T-cell (primary cell): ENCODE measurements around the gene MYT1. TPM values are rescaled to one million over a fixed set of nuclear protein-coding genes. Genes with fewer than 3 reads are reported as not detected.
A peak's percentile ranks its signal among the peaks of the same experiment; 100 is the strongest.

Source experiments
- ATAC-seq, 4 experiments: fragments of 200-7000 bp in 3 of 4; fragments of 150-1000 bp in 1 of 4; cut with Tn5 transposase; replicated peaks in 1 of 4; 1 replicate in 3 of 4; 2 replicates in 1 of 4; pipeline ENCODE4 v1.10.0; 2021; ENCODE audit warnings: moderate library complexity in 3 of 4, mild to moderate bottlenecking in 2 of 4, moderate number of reproducible peaks in 1 of 4
- CTCF ChIA-PET, 2 donors: fragments of 300-600 bp; sonication (Branson Sonifier 250); formaldehyde crosslinking; loops; one replicate each; lab custom pipeline; 2022; ENCODE audit warnings: antibody characterized with exemption in 2 of 2; lab: Charles Lee
- POLR2A ChIA-PET, 2 donors: fragments of 300-600 bp; sonication (Branson Sonifier 250); formaldehyde crosslinking; loops; one replicate each; lab custom pipeline; 2022; ENCODE audit warnings: antibody characterized with exemption in 2 of 2; lab: Charles Lee
- DNase-seq, 35 experiments: peaks; one replicate each; pipeline versions ENCODE4 v3.0.0 to v3.0.0-alpha.2; 2013 to 2023
- H3K27ac ChIP-seq: one replicate; pipeline ENCODE4 v1.5.1; 2013; ENCODE audit warnings: low read length
- H3K27me3 ChIP-seq, 2 experiments: replicated peaks in 1 of 2; 1 replicate in 1 of 2; 2 replicates in 1 of 2; pipeline versions ENCODE4 v1.6.1 to v1.7.0; 2013; ENCODE audit warnings: low read length in 1 of 2, mixed read lengths in 1 of 2; ENCODE audit not compliant: control insufficient read depth in 2 of 2, insufficient read depth in 2 of 2; ENCODE audit errors: extremely low read depth in 1 of 2
- H3K36me3 ChIP-seq, 2 donors: 1 replicate in 1 of 2; 2 replicates in 1 of 2; pipeline versions ENCODE4 v1.6.1 to v1.7.0; 2013; ENCODE audit warnings: low read length in 1 of 2; ENCODE audit not compliant: control insufficient read depth in 2 of 2, insufficient read depth in 1 of 2; ENCODE audit errors: extremely low read depth in 1 of 2
- H3K4me1 ChIP-seq, 2 experiments: 1 replicate in 1 of 2; 2 replicates in 1 of 2; pipeline versions ENCODE4 v1.6.1 to v1.7.0; 2013; ENCODE audit warnings: low read length in 2 of 2, mixed read lengths in 1 of 2; ENCODE audit not compliant: insufficient read depth in 2 of 2, control insufficient read depth in 1 of 2; ENCODE audit errors: extremely low read depth in 1 of 2
- H3K4me3 ChIP-seq, 2 donors: 1 replicate in 1 of 2; 2 replicates in 1 of 2; pipeline versions ENCODE4 v1.5.1 to v1.7.0; 2013; ENCODE audit warnings: mild to moderate bottlenecking in 2 of 2, low read length in 1 of 2, moderate library complexity in 1 of 2; ENCODE audit not compliant: control insufficient read depth in 1 of 2; ENCODE audit errors: extremely low read depth in 1 of 2
- H3K9me3 ChIP-seq: 2 replicates; pipeline ENCODE4 v1.7.0; 2013
- H3K27ac Mint-ChIP-seq, 2 donors: one replicate each; pipeline ENCODE4 v1.8.0; 2020 to 2021; ENCODE audit warnings: mild to moderate bottlenecking in 2 of 2, mixed read lengths in 2 of 2
- H3K27me3 Mint-ChIP-seq, 2 donors: one replicate each; pipeline ENCODE4 v1.8.0; 2021 to 2022; ENCODE audit warnings: mixed read lengths in 2 of 2
- H3K36me3 Mint-ChIP-seq: one replicate; pipeline ENCODE4 v1.8.0; 2021; ENCODE audit warnings: mixed read lengths
- H3K4me1 Mint-ChIP-seq, 3 donors: one replicate each; pipeline ENCODE4 v1.8.0; 2020 to 2022; ENCODE audit warnings: mixed read lengths in 3 of 3, mild to moderate bottlenecking in 1 of 3
- H3K4me3 Mint-ChIP-seq, 3 donors: one replicate each; pipeline ENCODE4 v1.8.0; 2020 to 2022; ENCODE audit warnings: mild to moderate bottlenecking in 3 of 3, mixed read lengths in 3 of 3, moderate library complexity in 3 of 3
- H3K9me3 Mint-ChIP-seq, 3 donors: one replicate each; pipeline ENCODE4 v1.8.0; 2020 to 2022; ENCODE audit warnings: mixed read lengths in 3 of 3
- WGBS: methylation state at CpG from one replicate; pipeline ENCODE4 v1.1.5; 2013; ENCODE audit warnings: missing lambda C conversion rate; ENCODE audit not compliant: insufficient coverage; 5-methylcytosine and 5-hydroxymethylcytosine counted together
- total RNA-seq, 35 experiments: library from RNA in 6 of 35; stranded (reverse) in 6 of 35; fragments of 120-200 nt in 1 of 35; gene quantifications; one replicate each; pipeline versions ENCODE4 v1.2.1 to v1.2.4 and lab custom pipeline; 2013 to 2026

The MYT1 gene
- total RNA-seq, 5 donors from 2014 or later (not counting 1 experiment from before 2014, with no cell fraction given) = 0.06 TPM; not detected in 4

DNA sequence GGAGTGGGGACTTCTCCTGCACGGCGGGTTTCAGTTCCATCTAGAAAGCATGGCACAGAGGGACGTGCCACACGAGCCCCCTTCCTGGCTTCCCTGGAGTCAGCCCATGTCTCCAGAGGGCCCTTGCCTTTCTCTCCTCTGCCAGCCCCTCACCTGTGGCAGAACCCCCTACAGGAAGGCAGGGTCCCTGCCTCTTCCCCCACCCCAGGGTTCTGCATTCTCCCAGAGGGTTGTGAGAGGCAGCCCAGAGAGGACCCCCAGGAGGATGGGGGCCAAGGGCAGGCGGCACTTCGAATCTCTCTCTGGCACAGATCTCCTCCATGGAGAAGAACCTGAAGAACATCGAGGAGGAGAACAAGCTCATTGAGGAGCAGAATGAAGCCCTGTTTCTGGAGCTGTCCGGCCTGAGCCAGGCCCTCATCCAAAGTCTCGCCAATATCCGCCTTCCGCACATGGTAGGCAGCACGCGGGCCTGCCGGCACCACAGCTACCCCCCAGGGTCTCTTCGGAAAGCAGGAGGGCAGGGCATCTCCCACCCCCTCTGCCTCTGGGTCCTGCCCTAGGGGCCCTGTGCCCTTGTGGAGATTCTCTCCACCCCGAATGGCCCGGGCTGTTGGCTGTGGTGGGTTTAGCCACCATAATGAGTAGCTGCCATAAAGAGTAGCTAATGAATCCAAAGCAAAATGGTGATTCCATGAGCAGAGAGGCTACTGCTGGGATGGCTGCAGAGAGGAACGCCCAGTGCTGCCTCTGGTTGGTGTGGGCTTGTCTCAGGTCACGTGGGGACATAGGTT is 75.4 kb downstream of the MYT1 start:
- H3K36me3 ChIP-seq = no peaks in the 10 kb centered on the region
- H3K27me3 ChIP-seq = peaks cover 0 to 22% of the 10 kb centered on the region in 2 experiments
- peaks cover 4 to 8% of the 10 kb centered on the region in 2 donors for H3K27me3 Mint-ChIP-seq
- ATAC-seq (no peak), DNase-seq (peak in 1 of 35 experiments; percentile 2)
- no peak overlapping the region for H3K27ac Mint-ChIP-seq
- no peaks in the 10 kb centered on the region for H3K9me3 Mint-ChIP-seq
- H3K4me1 Mint-ChIP-seq = peaks cover 0 to 3% (median 0%) of the 10 kb centered on the region in 3 donors
- POLR2A ChIA-PET = no interaction called here
- H3K4me3 Mint-ChIP-seq = no peak overlapping the region
- H3K4me3 ChIP-seq = no peak overlapping the region
- CTCF ChIA-PET = no interaction called here
- H3K36me3 Mint-ChIP-seq = no peaks in the 10 kb centered on the region
- WGBS = 87% methylated on average over 19 of the region's 19 CpGs
- H3K9me3 ChIP-seq = no peaks in the 10 kb centered on the region
- H3K4me1 ChIP-seq = peaks cover 0 to 5% of the 10 kb centered on the region in 2 experiments
- no peak overlapping the region for H3K27ac ChIP-seq

DNA sequence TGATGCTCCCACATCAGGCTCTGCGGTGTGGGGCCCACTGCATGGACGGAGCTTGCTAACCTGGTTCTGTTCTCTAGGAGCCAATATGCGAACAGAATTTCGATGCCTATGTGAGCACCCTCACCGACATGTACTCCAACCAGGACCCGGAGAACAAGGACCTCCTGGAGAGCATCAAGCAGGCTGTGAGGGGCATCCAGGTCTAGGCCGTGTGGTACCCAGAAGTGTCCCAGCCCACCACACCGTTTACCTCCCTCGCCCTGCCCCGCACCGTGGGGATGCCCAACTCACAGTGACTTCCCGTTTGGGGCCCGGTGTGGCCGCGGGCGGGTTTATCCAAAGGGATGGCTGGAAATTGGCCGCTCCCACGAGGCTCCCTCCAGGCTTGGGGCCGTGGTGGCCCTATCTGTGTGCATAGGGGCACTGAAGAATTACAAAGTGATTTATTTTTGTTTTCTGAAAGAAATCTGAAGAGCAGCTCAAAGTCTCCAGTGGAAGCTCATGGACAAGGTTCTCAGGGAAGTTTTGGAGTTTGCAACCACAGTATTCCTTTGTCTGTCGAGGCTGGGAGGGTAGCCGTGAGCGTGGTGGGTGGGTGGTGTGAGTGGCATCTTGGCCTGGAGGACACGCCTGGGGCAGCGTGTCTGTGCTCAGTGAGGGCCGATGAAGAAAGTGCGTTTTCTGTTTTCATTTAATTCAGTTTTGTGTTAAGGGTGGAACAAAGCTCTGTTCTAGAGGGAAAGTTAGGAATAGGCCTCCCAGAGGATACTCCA is 76.2 kb downstream of the MYT1 start:
- H3K27ac ChIP-seq = no peak overlapping the region
- H3K36me3 Mint-ChIP-seq = no peaks in the 10 kb centered on the region
- DNase-seq = peak in 2 of 35 experiments; percentile 3 to 19
- peaks cover 2 to 13% of the 10 kb centered on the region in 2 experiments for H3K4me1 ChIP-seq
- no peaks in the 10 kb centered on the region for H3K9me3 Mint-ChIP-seq
- 88% methylated on average over 25 of the region's 26 CpGs for WGBS
- no peaks in the 10 kb centered on the region for H3K9me3 ChIP-seq
- H3K4me3 ChIP-seq = no peak overlapping the region
- H3K36me3 ChIP-seq = no peaks in the 10 kb centered on the region
- H3K27me3 ChIP-seq = peaks cover 0 to 30% of the 10 kb centered on the region in 2 experiments
- peaks cover 0 to 8% (median 7%) of the 10 kb centered on the region in 3 donors for H3K4me1 Mint-ChIP-seq
- no peak overlapping the region for H3K4me3 Mint-ChIP-seq
- ATAC-seq = no peak
- peaks cover 5 to 9% of the 10 kb centered on the region in 2 donors for H3K27me3 Mint-ChIP-seq
- POLR2A ChIA-PET = no interaction called here
- no peak overlapping the region for H3K27ac Mint-ChIP-seq
- CTCF ChIA-PET = no interaction called here

DNA sequence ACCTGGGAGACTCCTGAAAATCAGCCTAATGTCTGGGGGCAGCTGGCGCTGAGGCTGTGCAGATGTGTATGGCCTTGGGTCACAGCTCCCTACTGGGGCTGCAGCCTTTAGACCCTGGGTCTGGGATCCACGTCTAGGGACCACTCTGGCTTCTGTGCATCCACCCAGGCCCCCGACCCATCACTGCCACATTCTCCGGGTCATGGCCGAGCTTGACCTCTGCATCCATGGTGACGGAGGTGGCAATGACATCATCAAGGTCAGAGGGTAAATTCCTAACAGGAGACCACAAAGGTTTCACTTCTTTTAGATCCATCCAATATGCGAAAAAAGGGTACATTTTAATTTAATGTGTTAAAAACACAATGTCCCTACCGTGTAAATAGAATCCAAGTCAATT is 76.8 kb downstream of the MYT1 start:
- peaks cover 0 to 11% (median 7%) of the 10 kb centered on the region in 3 donors for H3K4me1 Mint-ChIP-seq
- Histone ChIP-seq H3K4me1 (peaks cover 2 to 13% of the 10 kb centered on the region in 2 experiments), H3K4me3 (no peak overlapping the region), H3K9me3 (no peaks in the 10 kb centered on the region), H3K36me3 (no peaks in the 10 kb centered on the region), H3K27ac (no peak overlapping the region), H3K27me3 (peaks cover 0 to 34% of the 10 kb centered on the region in 2 experiments)
- ATAC-seq = no peak
- H3K36me3 Mint-ChIP-seq = no peaks in the 10 kb centered on the region
- peaks cover 7 to 14% of the 10 kb centered on the region in 2 donors for H3K27me3 Mint-ChIP-seq
- WGBS = 78% methylated on average over 3 of the region's 8 CpGs
- DNase-seq = peak in 1 of 35 experiments; percentile 21
- ChIA-PET POLR2A (no interaction called here), CTCF (no interaction called here)
- H3K9me3 Mint-ChIP-seq = no peaks in the 10 kb centered on the region
- H3K4me3 Mint-ChIP-seq = no peak overlapping the region
- H3K27ac Mint-ChIP-seq = no peak overlapping the region

- DNase-seq = no peak
- Mint-ChIP-seq H3K27me3 (peaks cover 15 to 21% of the 10 kb centered on the region in 2 donors), H3K9me3 (no peaks in the 10 kb centered on the region), H3K36me3 (no peaks in the 10 kb centered on the region), H3K4me3 (no peak overlapping the region), H3K27ac (no peak overlapping the region), H3K4me1 (peaks cover 0 to 11% (median 7%) of the 10 kb centered on the region in 3 donors)
- Histone ChIP-seq H3K9me3 (no peaks in the 10 kb centered on the region), H3K4me1 (peaks cover 2 to 13% of the 10 kb centered on the region in 2 experiments), H3K36me3 (no peaks in the 10 kb centered on the region), H3K4me3 (no peak overlapping the region), H3K27ac (no peak overlapping the region), H3K27me3 (peaks cover 0 to 40% of the 10 kb centered on the region in 2 experiments)
- WGBS = 87% methylated on average over 9 of the region's 19 CpGs
- ChIA-PET POLR2A (interaction anchor here in 1 of 2 donors (0.5 kb wide), 1 partner anchor 181 kb away, joined by 17 read pairs; no protein-coding TSS in a partner anchor), CTCF (no interaction called here)
- no peak for ATAC-seq
Measured at GRCh38 chr20:64242003-64242796, 77.9 kb downstream of the MYT1 start.

DNA sequence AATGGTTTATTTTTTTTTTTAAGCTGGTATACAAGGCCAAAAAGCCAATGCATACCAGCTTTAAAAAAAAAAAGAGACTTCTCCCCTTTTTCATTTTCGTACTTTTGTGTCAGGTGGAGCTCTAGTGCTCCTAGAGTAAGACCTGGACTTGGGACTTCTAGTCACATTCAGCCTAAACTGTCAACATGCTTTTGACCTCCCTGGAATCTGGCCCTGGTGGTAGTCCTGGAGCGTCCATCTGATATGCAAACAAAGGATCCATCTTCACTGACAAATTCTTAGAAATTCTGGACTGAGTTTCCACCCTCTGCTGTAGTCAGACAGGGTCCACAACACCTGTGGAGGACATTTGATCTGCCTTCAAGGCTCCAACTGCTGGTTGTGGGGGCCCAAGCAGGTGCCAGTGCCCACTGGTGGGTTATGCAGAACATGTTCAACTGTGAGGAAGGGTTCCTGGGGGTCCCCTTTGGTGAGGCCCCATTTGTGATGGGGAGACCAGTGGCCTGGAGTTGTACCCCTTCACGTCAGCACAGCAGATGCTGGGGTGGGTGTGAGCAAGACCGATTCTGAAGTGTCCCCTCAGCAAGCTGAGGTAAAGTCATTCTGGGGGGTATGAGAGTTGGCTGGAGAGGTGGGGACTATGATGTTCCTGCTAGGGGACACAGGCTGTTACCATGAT is 78.7 kb downstream of the MYT1 start:
- no peak overlapping the region for H3K27ac ChIP-seq
- no peak overlapping the region for H3K27ac Mint-ChIP-seq
- no peaks in the 10 kb centered on the region for H3K9me3 Mint-ChIP-seq
- POLR2A ChIA-PET = interaction anchor here in 1 of 2 donors (0.5 kb wide), 1 partner anchor 182 kb away, joined by 17 read pairs; no protein-coding TSS in a partner anchor
- peak in 2 of 35 experiments; percentile 3 to 21 for DNase-seq
- H3K9me3 ChIP-seq = no peaks in the 10 kb centered on the region
- CTCF ChIA-PET = interaction anchor here in 1 of 2 donors (0.5 kb wide), 1 partner anchor 622 kb away, joined by 3 read pairs; no protein-coding TSS in a partner anchor
- H3K4me3 Mint-ChIP-seq = no peak overlapping the region
- ATAC-seq = no peak
- no peaks in the 10 kb centered on the region for H3K36me3 ChIP-seq
- H3K4me3 ChIP-seq = no peak overlapping the region
- peaks cover 2 to 13% of the 10 kb centered on the region in 2 experiments for H3K4me1 ChIP-seq
- H3K27me3 ChIP-seq = peaks cover 0 to 44% of the 10 kb centered on the region in 2 experiments
- H3K27me3 Mint-ChIP-seq = peaks cover 15 to 26% of the 10 kb centered on the region in 2 donors
- no peaks in the 10 kb centered on the region for H3K36me3 Mint-ChIP-seq
- H3K4me1 Mint-ChIP-seq = peaks cover 0 to 11% (median 7%) of the 10 kb centered on the region in 3 donors
- WGBS = 72% methylated on average over 3 of the region's 4 CpGs
